Erythroblast (primary cell): ENCODE measurements around the gene SCAMP4.

ENCODE experiments used
- GATA1 ChIP-seq: IDR thresholded peaks from 2 replicates; pipeline ENCODE4 v1.6.1; 2011; ENCODE audit warnings: low read depth, mild to moderate bottlenecking, control low read depth, low read length, moderate library complexity
- POLR2A ChIP-seq: IDR thresholded peaks from 2 replicates; pipeline ENCODE4 v1.6.1; 2011; ENCODE audit warnings: mild to moderate bottlenecking, low read length

DNA sequence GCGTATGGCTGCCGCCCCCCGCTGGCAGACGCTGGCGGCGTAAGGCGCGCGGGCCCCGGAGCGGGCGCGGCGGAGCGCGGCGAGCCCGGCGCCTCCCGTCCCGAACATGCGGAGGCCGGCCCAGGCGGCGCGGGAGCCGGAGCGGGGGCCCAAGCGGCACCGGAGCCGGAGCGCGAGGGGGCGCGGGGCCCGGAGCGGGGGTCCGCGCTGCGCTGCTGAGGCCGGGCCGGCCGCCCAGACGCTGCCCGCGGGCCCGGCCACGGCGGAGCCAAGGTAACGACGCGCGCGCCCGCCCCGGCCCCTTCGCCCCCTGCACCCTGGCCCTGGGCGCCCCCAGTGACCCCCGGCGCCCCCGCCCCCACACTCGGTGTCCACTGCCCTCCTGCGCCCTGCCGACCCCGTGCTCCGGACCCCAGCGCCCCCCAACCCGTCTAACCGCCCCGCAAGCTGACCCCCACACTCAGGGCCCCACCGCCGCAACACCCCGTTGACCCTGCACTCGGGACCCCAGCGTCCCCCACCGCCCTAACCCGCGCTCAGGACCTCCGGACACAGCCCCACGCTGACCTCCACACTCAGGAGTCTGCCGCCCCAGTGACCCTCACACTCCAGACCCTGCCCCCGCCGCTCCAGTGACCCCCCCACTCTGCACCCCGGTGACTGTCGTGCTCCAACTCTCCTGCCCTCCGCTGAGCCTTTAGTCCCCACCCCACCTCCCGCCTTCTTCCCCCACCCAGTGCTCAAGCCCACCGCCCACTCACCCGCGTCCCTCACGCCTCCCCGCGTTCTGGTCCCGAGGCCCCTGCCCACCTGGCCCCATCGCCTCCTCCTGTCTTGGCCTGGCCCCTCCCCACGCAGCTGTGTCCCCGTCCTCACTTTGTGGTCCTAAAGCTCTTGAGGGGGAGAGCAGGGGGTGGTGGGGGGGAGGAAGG, 36.2 kb downstream of the SCAMP4 start, which contains the start of gene CSNK1G2:
- TF ChIP-seq POLR2A = no peak
- no peak for TF ChIP-seq GATA1
